Liver (tissue), 9 donors: Measurements from ENCODE around the gene TWF2. TPM values are rescaled to one million over a fixed set of nuclear protein-coding genes. Genes with fewer than 3 reads are reported as not detected.

ENCODE experiments used
- DNase-seq: peaks from one replicate; pipeline ENCODE4 v3.0.0-alpha.2; 2017; ENCODE audit warnings: low spot score
- H3K27ac ChIP-seq, 2 donors: one replicate each; pipeline ENCODE4 v1.7.0; 2013; ENCODE audit warnings: inconsistent platforms in 2 of 2, low read length in 2 of 2, control low read depth in 1 of 2, low read depth in 1 of 2, mild to moderate bottlenecking in 1 of 2
- H3K27me3 ChIP-seq, 4 donors: one replicate each; pipeline versions ENCODE4 v1.6.1 to v1.7.0; 2013; ENCODE audit warnings: low read length in 3 of 4, inconsistent platforms in 1 of 4, mild to moderate bottlenecking in 1 of 4, moderate library complexity in 1 of 4; ENCODE audit not compliant: control insufficient read depth in 4 of 4, insufficient read depth in 4 of 4
- H3K36me3 ChIP-seq, 4 donors: one replicate each; pipeline versions ENCODE4 v1.6.1 to v1.7.0; 2013; ENCODE audit warnings: low read length in 3 of 4, mild to moderate bottlenecking in 3 of 4, low read depth in 1 of 4, moderate library complexity in 1 of 4; ENCODE audit not compliant: control insufficient read depth in 4 of 4, insufficient read depth in 3 of 4
- H3K4me1 ChIP-seq, 4 donors: one replicate each; pipeline versions ENCODE4 v1.6.1 to v1.7.0; 2013; ENCODE audit warnings: low read length in 3 of 4, mild to moderate bottlenecking in 3 of 4, moderate library complexity in 1 of 4; ENCODE audit not compliant: control insufficient read depth in 4 of 4, insufficient read depth in 4 of 4
- H3K4me3 ChIP-seq, 3 donors: one replicate each; pipeline versions ENCODE4 v1.6.1 to v1.7.0; 2013; ENCODE audit warnings: low read length in 3 of 3, control low read depth in 1 of 3, low read depth in 1 of 3, mild to moderate bottlenecking in 1 of 3
- H3K9ac ChIP-seq, 2 donors: one replicate each; pipeline ENCODE4 v1.7.0; 2013; ENCODE audit warnings: low read length in 2 of 2, mild to moderate bottlenecking in 2 of 2, moderate library complexity in 2 of 2, control low read depth in 1 of 2, low read depth in 1 of 2
- H3K9me3 ChIP-seq, 4 donors: one replicate each; pipeline versions ENCODE4 v1.6.1 to v1.7.0; 2013; ENCODE audit warnings: low read length in 3 of 4; ENCODE audit not compliant: control insufficient read depth in 4 of 4
- EGR1 ChIP-seq, 2 donors: IDR thresholded peaks; 2 replicates each; pipeline ENCODE4 v1.6.1; 2016 to 2018; ENCODE audit warnings: antibody characterized with exemption in 2 of 2, low read depth in 2 of 2
- FOXA1 ChIP-seq: IDR thresholded peaks from 2 replicates; pipeline ENCODE4 v1.6.1; 2016; ENCODE audit warnings: antibody characterized with exemption
- FOXA2 ChIP-seq: IDR thresholded peaks from 2 replicates; pipeline ENCODE4 v1.6.1; 2016; ENCODE audit warnings: antibody characterized with exemption
- GABPA ChIP-seq, 2 donors: IDR thresholded peaks in 1 of 2; conservative IDR thresholded peaks in 1 of 2; 2 replicates each; pipeline ENCODE4 v1.6.1; 2016; ENCODE audit warnings: antibody characterized with exemption in 2 of 2, mild to moderate bottlenecking in 1 of 2, moderate library complexity in 1 of 2
- HNF4A ChIP-seq, 2 donors: conservative IDR thresholded peaks; 2 replicates each; pipeline ENCODE4 v1.6.1; 2016; ENCODE audit warnings: antibody characterized with exemption in 2 of 2, mild to moderate bottlenecking in 2 of 2
- HNF4G ChIP-seq: IDR thresholded peaks from 2 replicates; pipeline ENCODE4 v1.6.1; 2016; ENCODE audit warnings: antibody characterized with exemption
- JUND ChIP-seq, 2 donors: IDR thresholded peaks; 2 replicates each; pipeline ENCODE4 v1.6.1; 2016; ENCODE audit warnings: antibody characterized with exemption in 2 of 2
- MAX ChIP-seq: IDR thresholded peaks from 2 replicates; pipeline ENCODE4 v1.6.1; 2016; ENCODE audit warnings: antibody characterized with exemption
- NR2F2 ChIP-seq: IDR thresholded peaks from 2 replicates; pipeline ENCODE4 v1.6.1; 2016; ENCODE audit warnings: antibody characterized with exemption
- RAD21 ChIP-seq, 2 donors: IDR thresholded peaks; 2 replicates each; pipeline ENCODE4 v1.6.1; 2016; ENCODE audit warnings: antibody characterized with exemption in 2 of 2, mild to moderate bottlenecking in 2 of 2
- REST ChIP-seq: IDR thresholded peaks from 2 replicates; pipeline ENCODE4 v1.6.1; 2016; ENCODE audit warnings: antibody characterized with exemption, mild to moderate bottlenecking
- RXRA ChIP-seq, 2 donors: IDR thresholded peaks; 2 replicates each; pipeline ENCODE4 v1.6.1; 2017 to 2018; ENCODE audit warnings: antibody characterized with exemption in 2 of 2, mild to moderate bottlenecking in 1 of 2
- SP1 ChIP-seq: IDR thresholded peaks from 2 replicates; pipeline ENCODE4 v1.6.1; 2018; ENCODE audit warnings: antibody characterized with exemption, mild to moderate bottlenecking
- TAF1 ChIP-seq: conservative IDR thresholded peaks from 2 replicates; pipeline ENCODE4 v1.6.1; 2016; ENCODE audit warnings: antibody characterized with exemption, mild to moderate bottlenecking
- YY1 ChIP-seq: IDR thresholded peaks from 2 replicates; pipeline ENCODE4 v1.6.1; 2016; ENCODE audit warnings: antibody characterized with exemption, mild to moderate bottlenecking
- WGBS: extraction: QIAGEN DNeasy Blood & Tissue Kit; methylation state at CpG from one replicate; pipeline ENCODE4 v1.1.7; 2013; 5-methylcytosine and 5-hydroxymethylcytosine counted together
- polyA plus RNA-seq, 2 donors: library from polyadenylated mRNA; stranded (reverse) in 1 of 2; unstranded in 1 of 2; fragments of 200-250 nt in 1 of 2; fragments of >200 nt in 1 of 2; fragmentation: Nextera tagmentation in 1 of 2; extraction: Ambion mirVana in 1 of 2; gene quantifications; one replicate each; pipeline versions ENCODE4 v1.2.1 to v1.2.3, GENCODE V29; 2013 to 2015
- total RNA-seq, 2 donors: library from RNA; depleted of rRNA; stranded (reverse); fragments of >200 nt; gene quantifications; one replicate each; pipeline ENCODE4 v1.2.3, GENCODE V29; 2014
- TF ChIP-seq, protein P1 (sequence below): IDR thresholded peaks from 2 replicates; pipeline ENCODE4 v1.6.1; 2016; ENCODE audit warnings: antibody characterized with exemption
- TF ChIP-seq, protein P2 (sequence below): IDR thresholded peaks from 2 replicates; pipeline ENCODE4 v1.6.1; 2016; ENCODE audit warnings: antibody characterized with exemption
- TF ChIP-seq, protein P3 (sequence below): fragments of 150-350 bp; IDR thresholded peaks from 2 replicates; pipeline ENCODE4 v1.5.1; 2017; ENCODE audit warnings: improper control_type of control experiment, low read depth, low read length; ENCODE audit not compliant: missing input control
- donor health status: healthy.
- donor health status: healthy.
- donor health status: healthy.
- donor health status: healthy.
- donor health status: healthy.

TWF2 gene
- total and polyA plus RNA-seq, 4 donors: 12.0 to 26.3 (median 17.6) TPM

GRCh38 chr3:52186729-52187128, 52.2 kb downstream of the TWF2 start:
- no peaks in the 10 kb centered on the region for H3K9me3 ChIP-seq
- TF ChIP-seq, protein P1, sequence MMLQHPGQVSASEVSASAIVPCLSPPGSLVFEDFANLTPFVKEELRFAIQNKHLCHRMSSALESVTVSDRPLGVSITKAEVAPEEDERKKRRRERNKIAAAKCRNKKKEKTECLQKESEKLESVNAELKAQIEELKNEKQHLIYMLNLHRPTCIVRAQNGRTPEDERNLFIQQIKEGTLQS: no peak
- TF ChIP-seq REST (peak; percentile 22), RAD21 (IDR thresholded peaks at IDR 0.05) (no peak), HNF4A (conservative IDR thresholded peaks at IDR 0.05) (peak in 1 of 2 donors; percentile 4), FOXA2 (no peak), NR2F2 (no peak), HNF4G (no peak), TAF1 (no peak), GABPA (IDR thresholded peaks at IDR 0.05 in 1 of 2, conservative IDR thresholded peaks at IDR 0.05 in 1 of 2) (no peak), RXRA (IDR thresholded peaks at IDR 0.05) (peak in 1 of 2 donors; percentile 44), YY1 (no peak), MAX (no peak), JUND (IDR thresholded peaks at IDR 0.05) (no peak), SP1 (peak; percentile 54), EGR1 (IDR thresholded peaks at IDR 0.05; ENCODE audit: low read depth in 2 of 2) (no peak), FOXA1 (no peak)
- TF ChIP-seq, protein P2, sequence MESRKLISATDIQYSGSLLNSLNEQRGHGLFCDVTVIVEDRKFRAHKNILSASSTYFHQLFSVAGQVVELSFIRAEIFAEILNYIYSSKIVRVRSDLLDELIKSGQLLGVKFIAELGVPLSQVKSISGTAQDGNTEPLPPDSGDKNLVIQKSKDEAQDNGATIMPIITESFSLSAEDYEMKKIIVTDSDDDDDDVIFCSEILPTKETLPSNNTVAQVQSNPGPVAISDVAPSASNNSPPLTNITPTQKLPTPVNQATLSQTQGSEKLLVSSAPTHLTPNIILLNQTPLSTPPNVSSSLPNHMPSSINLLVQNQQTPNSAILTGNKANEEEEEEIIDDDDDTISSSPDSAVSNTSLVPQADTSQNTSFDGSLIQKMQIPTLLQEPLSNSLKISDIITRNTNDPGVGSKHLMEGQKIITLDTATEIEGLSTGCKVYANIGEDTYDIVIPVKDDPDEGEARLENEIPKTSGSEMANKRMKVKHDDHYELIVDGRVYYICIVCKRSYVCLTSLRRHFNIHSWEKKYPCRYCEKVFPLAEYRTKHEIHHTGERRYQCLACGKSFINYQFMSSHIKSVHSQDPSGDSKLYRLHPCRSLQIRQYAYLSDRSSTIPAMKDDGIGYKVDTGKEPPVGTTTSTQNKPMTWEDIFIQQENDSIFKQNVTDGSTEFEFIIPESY: no peak
- TF ChIP-seq, protein P3, sequence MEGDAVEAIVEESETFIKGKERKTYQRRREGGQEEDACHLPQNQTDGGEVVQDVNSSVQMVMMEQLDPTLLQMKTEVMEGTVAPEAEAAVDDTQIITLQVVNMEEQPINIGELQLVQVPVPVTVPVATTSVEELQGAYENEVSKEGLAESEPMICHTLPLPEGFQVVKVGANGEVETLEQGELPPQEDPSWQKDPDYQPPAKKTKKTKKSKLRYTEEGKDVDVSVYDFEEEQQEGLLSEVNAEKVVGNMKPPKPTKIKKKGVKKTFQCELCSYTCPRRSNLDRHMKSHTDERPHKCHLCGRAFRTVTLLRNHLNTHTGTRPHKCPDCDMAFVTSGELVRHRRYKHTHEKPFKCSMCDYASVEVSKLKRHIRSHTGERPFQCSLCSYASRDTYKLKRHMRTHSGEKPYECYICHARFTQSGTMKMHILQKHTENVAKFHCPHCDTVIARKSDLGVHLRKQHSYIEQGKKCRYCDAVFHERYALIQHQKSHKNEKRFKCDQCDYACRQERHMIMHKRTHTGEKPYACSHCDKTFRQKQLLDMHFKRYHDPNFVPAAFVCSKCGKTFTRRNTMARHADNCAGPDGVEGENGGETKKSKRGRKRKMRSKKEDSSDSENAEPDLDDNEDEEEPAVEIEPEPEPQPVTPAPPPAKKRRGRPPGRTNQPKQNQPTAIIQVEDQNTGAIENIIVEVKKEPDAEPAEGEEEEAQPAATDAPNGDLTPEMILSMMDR: no peak
- H3K27me3 ChIP-seq: no peaks in the 10 kb centered on the region
- peaks cover 13 to 40% (median 25%) of the 10 kb centered on the region in 4 donors for H3K4me1 ChIP-seq
- WGBS: 79% methylated on average over 9 of the region's 9 CpGs
- no peak overlapping the region for H3K9ac ChIP-seq
- peak overlapping the region in 1 of 3 donors; percentile 19 for H3K4me3 ChIP-seq
- H3K27ac ChIP-seq: no peak overlapping the region
- no peaks in the 10 kb centered on the region for H3K36me3 ChIP-seq
- DNase-seq: peak; percentile 28
